Epithelial cell of esophagus (primary cell): ENCODE measurements around the gene RNLS.

Source experiments
- DNase-seq: peaks from one replicate; pipeline ENCODE4 v3.0.0; 2010; ENCODE audit warnings: low read depth
- H3K4me3 ChIP-seq: 2 replicates; pipeline ENCODE4 v1.5.1; 2011; ENCODE audit warnings: mild to moderate bottlenecking, low read length, control low read depth
- TF ChIP-seq, protein P1 (sequence below): IDR thresholded peaks from 2 replicates; pipeline ENCODE4 v1.5.1; 2011; ENCODE audit warnings: low read depth, mild to moderate bottlenecking, low read length, control low read depth, inconsistent platforms; ENCODE audit not compliant: insufficient read depth; ENCODE audit errors: missing control alignments

Gene RNLS

DNA sequence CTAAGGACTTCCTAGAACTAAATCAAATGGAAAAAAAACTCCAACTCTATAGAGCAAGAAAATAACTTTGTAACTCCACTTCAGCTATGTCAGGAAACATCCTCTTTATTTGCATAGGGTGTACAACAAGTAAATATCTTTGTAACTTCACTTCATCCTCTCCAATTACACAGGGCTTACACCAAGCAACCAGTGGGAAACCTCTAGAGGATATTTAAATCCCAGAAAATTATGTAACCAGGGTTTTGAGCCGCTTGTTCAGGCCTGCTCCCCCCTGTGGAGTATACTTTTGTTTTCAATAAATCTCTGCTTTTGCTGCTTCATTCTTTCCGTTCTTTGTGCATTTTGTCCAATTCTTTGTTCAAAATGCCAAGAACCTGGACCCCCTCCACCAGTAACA is 25.7 kb upstream of the RNLS start:
- H3K4me3 ChIP-seq: no peak overlapping the region
- DNase-seq: no peak
- TF ChIP-seq, protein P1, sequence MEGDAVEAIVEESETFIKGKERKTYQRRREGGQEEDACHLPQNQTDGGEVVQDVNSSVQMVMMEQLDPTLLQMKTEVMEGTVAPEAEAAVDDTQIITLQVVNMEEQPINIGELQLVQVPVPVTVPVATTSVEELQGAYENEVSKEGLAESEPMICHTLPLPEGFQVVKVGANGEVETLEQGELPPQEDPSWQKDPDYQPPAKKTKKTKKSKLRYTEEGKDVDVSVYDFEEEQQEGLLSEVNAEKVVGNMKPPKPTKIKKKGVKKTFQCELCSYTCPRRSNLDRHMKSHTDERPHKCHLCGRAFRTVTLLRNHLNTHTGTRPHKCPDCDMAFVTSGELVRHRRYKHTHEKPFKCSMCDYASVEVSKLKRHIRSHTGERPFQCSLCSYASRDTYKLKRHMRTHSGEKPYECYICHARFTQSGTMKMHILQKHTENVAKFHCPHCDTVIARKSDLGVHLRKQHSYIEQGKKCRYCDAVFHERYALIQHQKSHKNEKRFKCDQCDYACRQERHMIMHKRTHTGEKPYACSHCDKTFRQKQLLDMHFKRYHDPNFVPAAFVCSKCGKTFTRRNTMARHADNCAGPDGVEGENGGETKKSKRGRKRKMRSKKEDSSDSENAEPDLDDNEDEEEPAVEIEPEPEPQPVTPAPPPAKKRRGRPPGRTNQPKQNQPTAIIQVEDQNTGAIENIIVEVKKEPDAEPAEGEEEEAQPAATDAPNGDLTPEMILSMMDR: no peak

DNA sequence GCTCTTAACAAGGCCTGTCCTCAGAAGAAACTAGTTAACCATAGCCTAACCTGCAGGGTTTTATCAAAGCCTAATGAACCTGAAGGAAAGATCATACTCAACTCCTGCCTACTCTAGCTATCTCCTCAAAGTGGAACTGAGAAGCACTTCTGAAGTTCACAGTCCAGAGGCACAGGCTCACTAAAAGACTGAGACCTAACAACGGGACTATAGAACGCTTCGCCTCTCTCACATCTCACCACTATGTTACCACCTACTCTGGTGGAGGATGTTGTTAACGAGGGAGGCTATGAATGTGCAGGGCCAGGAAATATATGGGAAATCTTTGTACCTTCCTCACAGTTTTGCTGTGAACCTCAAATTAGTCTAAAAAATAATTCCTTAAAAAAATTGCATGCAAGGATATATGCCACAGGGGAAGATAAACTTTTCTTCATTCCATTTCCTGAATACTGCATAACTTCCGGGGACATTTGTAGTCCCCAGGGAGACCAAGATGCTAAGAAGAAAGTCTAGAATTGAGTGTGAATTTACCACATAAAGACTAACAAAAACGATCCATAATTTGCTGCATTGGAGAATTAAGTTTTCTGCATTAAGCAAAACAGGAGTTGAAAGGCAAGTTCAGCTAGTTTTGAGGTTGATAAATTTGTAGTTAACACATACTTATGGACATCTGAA is 25.1 kb upstream of the RNLS start:
- DNase-seq: no peak
- TF ChIP-seq, protein P1: no peak
- no peak overlapping the region for H3K4me3 ChIP-seq

DNA sequence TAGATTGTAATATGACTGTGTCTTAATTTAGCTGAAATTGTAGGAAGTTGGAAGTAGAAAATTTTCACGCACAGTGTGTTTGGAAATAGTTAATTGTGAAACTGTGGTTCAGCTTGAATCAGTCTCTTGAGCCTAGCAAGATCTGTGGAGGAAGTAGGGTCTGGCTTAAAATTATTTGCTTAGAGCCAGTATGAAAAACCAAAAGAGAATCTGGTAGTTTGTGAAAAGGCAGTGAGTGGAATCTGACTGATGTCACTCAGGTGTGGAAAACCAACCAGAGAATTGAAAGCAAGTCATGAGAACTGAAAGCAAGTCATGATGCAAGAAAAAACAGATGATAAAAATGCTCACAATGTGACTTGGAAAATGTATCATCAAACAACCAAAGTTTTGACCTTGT is 14.9 kb upstream of the RNLS start:
- H3K4me3 ChIP-seq: no peak overlapping the region
- no peak for DNase-seq
- TF ChIP-seq, protein P1: no peak

DNA sequence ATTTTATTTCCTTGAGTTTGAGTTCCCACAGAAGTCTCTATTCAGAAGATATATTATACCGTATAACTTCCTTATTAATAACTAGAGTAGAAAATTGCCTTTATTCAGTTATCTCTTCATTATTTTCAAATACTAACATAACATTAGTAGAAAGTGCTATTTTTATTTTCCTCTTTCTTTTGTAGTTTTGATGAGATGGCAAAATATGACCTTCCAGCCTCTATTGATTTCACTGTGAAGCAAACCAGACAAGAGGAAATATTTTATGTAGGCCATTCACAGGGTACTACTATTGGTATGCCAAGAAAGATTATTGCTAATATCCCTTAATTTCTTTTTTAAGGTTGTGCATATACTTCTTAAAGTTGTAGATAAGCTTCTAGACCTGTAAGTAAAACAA is 11.4 kb upstream of the RNLS start:
- no peak for DNase-seq
- no peak overlapping the region for H3K4me3 ChIP-seq
- TF ChIP-seq, protein P1: no peak

DNA sequence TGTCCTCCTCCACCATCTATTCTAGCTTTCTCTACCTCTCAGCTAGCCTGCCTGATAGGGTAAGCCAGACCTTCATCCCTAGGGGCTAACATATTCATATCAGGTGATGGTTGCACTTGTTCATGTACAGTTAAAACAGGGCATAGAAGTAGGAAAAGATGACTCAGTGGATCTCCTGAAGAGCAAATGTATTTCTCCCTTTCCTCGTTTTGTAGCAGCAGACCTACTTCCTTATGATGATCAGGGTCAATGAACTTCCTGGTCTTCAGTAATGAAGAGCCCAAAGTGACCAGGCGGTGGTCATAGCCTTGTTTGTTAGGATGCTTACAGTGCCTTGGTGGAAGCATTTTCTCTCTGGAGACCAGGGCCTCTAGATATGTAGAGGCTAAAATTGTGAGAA is 9.8 kb upstream of the RNLS start:
- TF ChIP-seq, protein P1: no peak
- H3K4me3 ChIP-seq: no peak overlapping the region
- no peak for DNase-seq

DNA sequence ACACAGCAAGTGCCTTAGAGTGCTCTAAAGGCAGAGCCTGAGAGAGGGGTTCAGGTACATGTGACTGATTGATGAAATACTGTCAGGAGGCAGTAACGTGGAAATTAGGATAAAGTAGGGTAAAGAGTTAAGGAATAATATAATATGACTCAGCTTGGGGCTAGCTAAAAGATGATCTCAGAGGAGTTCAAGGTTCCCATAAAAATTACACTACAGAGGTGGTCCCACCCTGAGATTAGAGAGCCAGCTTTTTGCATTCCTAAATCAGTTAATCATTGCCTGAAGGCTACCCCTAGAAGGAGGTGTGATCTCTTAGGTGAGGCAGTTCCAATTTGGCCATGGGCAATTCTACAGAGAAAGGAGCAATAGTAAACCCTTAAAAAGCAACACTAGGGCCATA is 9.3 kb upstream of the RNLS start:
- peak; percentile 57 for DNase-seq
- TF ChIP-seq, protein P1: no peak
- no peak overlapping the region for H3K4me3 ChIP-seq

DNA sequence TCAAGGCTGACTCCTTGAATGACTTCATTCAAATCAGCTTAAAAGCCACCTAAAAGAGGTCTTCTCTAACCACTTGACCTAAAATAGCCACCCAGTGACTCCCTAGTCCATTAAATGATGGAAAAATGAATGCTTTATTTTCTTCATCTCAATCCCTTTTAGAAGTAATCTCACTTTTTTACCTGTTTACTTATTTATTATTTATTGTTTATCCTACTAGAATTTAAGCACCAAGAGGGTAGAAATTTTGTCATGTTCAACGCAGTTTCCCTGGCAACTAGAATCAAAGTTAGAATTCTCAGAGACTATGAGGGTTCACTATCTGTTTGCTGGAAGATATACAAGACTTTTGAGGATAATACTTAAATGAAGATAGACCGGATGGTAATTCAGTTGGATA is 3.3 kb upstream of the RNLS start, which contains the start of gene LIPJ:
TSS of gene LIPJ (plus strand) at position 301 of the 400 bp plus-strand sequence. CDS start 3,926 bp downstream, outside the sequence.
- TF ChIP-seq, protein P1: no peak
- no peak for DNase-seq
- no peak within 1 kb of the TSS for H3K4me3 ChIP-seq
